Esophagus squamous epithelium (tissue), 4 donors: ENCODE results near the gene CREBZF.

ENCODE experiments used
- CTCF ChIP-seq, 6 experiments: fragments of 450-650 bp in 4 of 6; fragments of 200-600 bp in 2 of 6; sonication (generic) in 2 of 6; IDR thresholded peaks; one replicate each; pipeline ENCODE4 v1.5.1; 2016 to 2019; ENCODE audit warnings: antibody characterized with exemption in 6 of 6, mild to moderate bottlenecking in 4 of 6, moderate library complexity in 4 of 6
- POLR2A ChIP-seq, 4 donors: fragments of 450-650 bp; IDR thresholded peaks; one replicate each; pipeline ENCODE4 v1.6.1; 2017; ENCODE audit warnings: antibody characterized with exemption in 4 of 4, mild to moderate bottlenecking in 4 of 4, moderate library complexity in 3 of 4

- no peak for TF ChIP-seq POLR2A (IDR thresholded peaks at IDR 0.05)
- TF ChIP-seq CTCF (IDR thresholded peaks at IDR 0.05), result no peak
Observed at GRCh38 chr11:85626496-85626895, 38.4 kb downstream of the CREBZF start.
